ENCODE results near the gene NUFIP1. TPM values are rescaled to one million over a fixed set of nuclear protein-coding genes. Genes with fewer than 3 reads are reported as not detected.

The NUFIP1 gene
- total and polyA plus RNA-seq, 2 of the 8 experiments (the other 6 are each of a cell fraction or from before 2014, with no cell fraction given), result 4.6 to 16.6 TPM

DNA sequence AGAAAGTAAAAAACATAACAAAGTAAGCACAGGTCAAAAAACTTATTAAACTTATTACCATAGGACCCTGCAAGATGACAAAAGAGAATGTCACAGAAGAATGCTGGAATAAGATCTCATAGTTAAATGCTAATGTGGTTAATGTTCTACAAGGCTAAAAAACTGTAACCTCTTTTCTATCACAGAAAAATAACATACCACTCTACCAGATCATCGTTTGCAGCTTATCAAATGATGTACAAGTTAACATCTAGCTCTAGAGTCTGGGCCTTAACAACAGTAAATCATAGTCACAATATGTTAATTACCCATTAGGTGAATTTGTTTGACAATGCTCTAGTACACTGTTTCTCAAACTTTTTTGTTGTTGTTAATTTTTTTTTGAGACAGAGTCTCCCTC is 53.0 kb downstream of the NUFIP1 start (continued):
- TF ChIP-seq KDM4A (IDR thresholded peaks at IDR 0.05; ENCODE audit: low read depth, low read length, severe bottlenecking) (no peak), ZNF274 (IDR thresholded peaks at IDR 0.05; ENCODE audit: borderline replicate concordance, extremely low read depth, low read length) (no peak), SIX5 (IDR thresholded peaks at IDR 0.05; ENCODE audit: low read depth, low read length) (no peak), BCL11A (IDR thresholded peaks at IDR 0.05; ENCODE audit: low read depth in 2 of 2, low read length in 2 of 2) (no peak), TEAD4 (IDR thresholded peaks at IDR 0.05; ENCODE audit: low read depth, low read length) (no peak), CHD1 (IDR thresholded peaks at IDR 0.05; ENCODE audit: low read depth, low read length) (no peak), RXRA (IDR thresholded peaks at IDR 0.05; ENCODE audit: insufficient read depth, low read depth, low read length) (no peak), SUZ12 (IDR thresholded peaks at IDR 0.05; ENCODE audit: low read length) (no peak), HDAC6 (IDR thresholded peaks at IDR 0.05; ENCODE audit: low read depth, low read length) (no peak)
